Testis (tissue), 3 donors: ENCODE data around the gene AQP5. TPM values are rescaled to one million over a fixed set of nuclear protein-coding genes. Genes with fewer than 3 reads are reported as not detected.

Experiments
- DNase-seq: peaks from one replicate; pipeline ENCODE4 v3.0.0-alpha.2; 2019
- H3K27ac ChIP-seq, 2 donors: fragments of 200-600 bp; sonication (generic); one replicate each; pipeline ENCODE4 v1.5.1; 2019
- H3K27me3 ChIP-seq: fragments of 200-600 bp; sonication (generic); one replicate; pipeline ENCODE4 v1.5.1; 2019
- H3K36me3 ChIP-seq: fragments of 200-600 bp; sonication (generic); one replicate; pipeline ENCODE4 v1.5.1; 2017; ENCODE audit warnings: low read depth; ENCODE audit errors: missing control alignments
- H3K4me1 ChIP-seq: fragments of 200-600 bp; sonication (generic); one replicate; pipeline ENCODE4 v1.5.1; 2019
- H3K4me3 ChIP-seq, 2 donors: fragments of 200-600 bp; sonication (generic); one replicate each; pipeline ENCODE4 v1.5.1; 2017 to 2019
- H3K9me3 ChIP-seq: fragments of 200-600 bp; sonication (generic); one replicate; pipeline ENCODE4 v1.5.1; 2017
- CTCF ChIP-seq, 3 experiments: fragments of 450-650 bp in 2 of 3; fragments of 200-600 bp in 1 of 3; sonication (generic) in 1 of 3; IDR thresholded peaks; one replicate each; pipeline ENCODE4 v1.5.1; 2016 to 2019; ENCODE audit warnings: antibody characterized with exemption in 3 of 3, mild to moderate bottlenecking in 2 of 3, moderate library complexity in 1 of 3
- POLR2A ChIP-seq: fragments of 450-650 bp; IDR thresholded peaks from one replicate; pipeline ENCODE4 v1.6.1; 2017; ENCODE audit warnings: antibody characterized with exemption, mild to moderate bottlenecking, moderate library complexity
- WGBS, 2 donors: methylation state at CpG; one replicate each; pipeline ENCODE4 v1.1.5; 2018; 5-methylcytosine and 5-hydroxymethylcytosine counted together
- intact Hi-C: fragments of 100-400 bp; cut with DNase I; formaldehyde crosslinking; loops from one replicate; pipeline ENCODE4 v1.15.1; 2023; ENCODE audit warnings: low total_unique reads
- polyA plus RNA-seq: library from polyadenylated mRNA; stranded (reverse); fragments of 350-450 nt; fragmentation: Illumina TruSeq; extraction: RNeasy Lipid Tissue Mini Kit (QIAGEN cat#74804); gene quantifications from one replicate; pipeline ENCODE4 v1.2.3, GENCODE V29; 2014; ENCODE audit warnings: low read depth, low replicate concordance; ENCODE audit not compliant: insufficient read depth
- total RNA-seq, 2 donors: library from RNA; depleted of rRNA; stranded (reverse); fragments of >200 nt; gene quantifications; one replicate each; pipeline ENCODE4 v1.2.3, GENCODE V29; 2016

The AQP5 gene
- total and polyA plus RNA-seq, 3 donors from 2014 or later: 128 to 414 (median 134) TPM

- no peak for TF ChIP-seq POLR2A
- no peak for TF ChIP-seq CTCF (IDR thresholded peaks at IDR 0.05)
- Histone ChIP-seq H3K4me3 (no peak overlapping the region), H3K27ac (no peak overlapping the region), H3K36me3 (no peaks in the 10 kb centered on the region), H3K27me3 (no peaks in the 10 kb centered on the region), H3K9me3 (no peaks in the 10 kb centered on the region), H3K4me1 (peaks cover 14% of the 10 kb centered on the region)
- 88 to 90% methylated on average over 12 of the region's 12 CpGs for WGBS, 2 donors
- intact Hi-C loops: loop anchor here (5.0 kb wide), 2 partner anchors 42 to 87 kb away; partner anchors contain the start of gene ASIC1
- DNase-seq: no peak
These were observed 8.2 kb downstream of the AQP5 start for GRCh38 chr12:49969651-49970429.

- 77 to 79% methylated on average over 10 of the region's 10 CpGs for WGBS, 2 donors
- Histone ChIP-seq H3K27me3 (no peaks in the 10 kb centered on the region), H3K9me3 (no peaks in the 10 kb centered on the region), H3K36me3 (no peaks in the 10 kb centered on the region), H3K4me1 (peaks cover 21% of the 10 kb centered on the region), H3K27ac (no peak overlapping the region), H3K4me3 (no peak overlapping the region)
- DNase-seq: no peak
- TF ChIP-seq POLR2A (no peak), CTCF (IDR thresholded peaks at IDR 0.05) (no peak)
- intact Hi-C loops: loop anchor here (5.0 kb wide), 2 partner anchors 42 to 87 kb away; partner anchors contain the start of gene ASIC1
These were observed 9.0 kb downstream of the AQP5 start for GRCh38 chr12:49970658-49971057.

GRCh38 chr12:49971141-49971540, 9.5 kb downstream of the AQP5 start:
- H3K4me1 ChIP-seq: peaks cover 21% of the 10 kb centered on the region
- 91% methylated on average over 6 of the region's 6 CpGs for WGBS, 2 donors
- H3K27ac ChIP-seq: no peak overlapping the region
- intact Hi-C loops: loop anchor here (5.0 kb wide), 2 partner anchors 41 to 86 kb away; partner anchors contain the start of gene ASIC1
- H3K4me3 ChIP-seq: no peak overlapping the region
- no peak for DNase-seq
- no peak for TF ChIP-seq CTCF (IDR thresholded peaks at IDR 0.05)
- no peak for TF ChIP-seq POLR2A
- no peaks in the 10 kb centered on the region for H3K9me3 ChIP-seq
- H3K36me3 ChIP-seq: no peaks in the 10 kb centered on the region
- H3K27me3 ChIP-seq: no peaks in the 10 kb centered on the region

- Histone ChIP-seq H3K4me3 (no peak overlapping the region), H3K4me1 (peaks cover 20% of the 10 kb centered on the region), H3K9me3 (no peaks in the 10 kb centered on the region), H3K27ac (no peak overlapping the region), H3K27me3 (no peaks in the 10 kb centered on the region), H3K36me3 (no peaks in the 10 kb centered on the region)
- intact Hi-C loops: loop anchor here (5.0 kb wide), 2 partner anchors 40 to 85 kb away; partner anchors contain the start of gene ASIC1
- TF ChIP-seq CTCF (IDR thresholded peaks at IDR 0.05) (no peak), POLR2A (no peak)
- no peak for DNase-seq
- WGBS, 2 donors: 61 to 72% methylated on average over 9 of the region's 9 CpGs
These were observed 10.5 kb downstream of the AQP5 start for GRCh38 chr12:49972129-49972528.
